ENCODE results near the gene MT1B. TPM values are rescaled to one million over a fixed set of nuclear protein-coding genes. Genes with fewer than 3 reads are reported as not detected.

MT1B gene
- total RNA-seq, 1 donor from 2014 or later: not detected

- DNase-seq (ENCODE audit: extremely low spot score, unreplicated experiment): no peak
- Mint-ChIP-seq H3K36me3 (ENCODE audit: unreplicated experiment) (no peaks in the 10 kb centered on the region), H3K4me3 (ENCODE audit: unreplicated experiment) (no peak overlapping the region), H3K4me1 (ENCODE audit: unreplicated experiment) (peaks cover 32% of the 10 kb centered on the region), H3K9me3 (ENCODE audit: unreplicated experiment) (no peaks in the 10 kb centered on the region), H3K27ac (ENCODE audit: unreplicated experiment) (no peak overlapping the region), H3K27me3 (ENCODE audit: unreplicated experiment) (peaks cover 8% of the 10 kb centered on the region)
- no peak for TF ChIP-seq CTCF (IDR thresholded peaks at IDR 0.05)
Observed at GRCh38 chr16:56679078-56679730, 27.5 kb downstream of the MT1B start.

DNA sequence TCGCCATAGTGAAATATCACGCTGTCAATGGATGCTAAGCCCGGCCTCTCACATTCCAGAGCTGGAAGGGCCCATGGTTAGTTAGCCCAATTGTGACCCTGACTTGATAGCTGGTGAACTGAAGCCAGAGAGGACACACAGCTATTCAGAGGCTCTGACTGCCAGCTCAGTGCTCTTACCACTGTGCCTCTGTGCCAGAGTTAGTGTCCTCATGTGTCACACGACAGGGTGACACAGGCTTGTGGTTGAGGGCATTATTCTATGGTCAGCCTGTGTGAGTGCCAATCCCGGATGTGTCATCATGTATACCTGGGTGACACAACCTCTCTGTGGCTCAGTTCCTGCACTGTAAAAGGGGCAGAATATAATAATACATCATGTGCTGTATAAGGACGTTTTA is 28.1 kb downstream of the MT1B start:
- DNase-seq (ENCODE audit: extremely low spot score, unreplicated experiment): no peak
- Mint-ChIP-seq H3K4me1 (ENCODE audit: unreplicated experiment) (peaks cover 36% of the 10 kb centered on the region), H3K27ac (ENCODE audit: unreplicated experiment) (no peak overlapping the region), H3K9me3 (ENCODE audit: unreplicated experiment) (no peaks in the 10 kb centered on the region), H3K27me3 (ENCODE audit: unreplicated experiment) (peaks cover 8% of the 10 kb centered on the region), H3K36me3 (ENCODE audit: unreplicated experiment) (no peaks in the 10 kb centered on the region), H3K4me3 (ENCODE audit: unreplicated experiment) (no peak overlapping the region)
- TF ChIP-seq CTCF (IDR thresholded peaks at IDR 0.05): no peak

- Mint-ChIP-seq H3K27me3 (ENCODE audit: unreplicated experiment) (no peaks in the 10 kb centered on the region), H3K27ac (ENCODE audit: unreplicated experiment) (peak within 1 kb of the TSS; percentile 82), H3K4me1 (ENCODE audit: unreplicated experiment) (peaks cover 28% of the 10 kb centered on the region), H3K36me3 (ENCODE audit: unreplicated experiment) (peaks cover 5% of the 10 kb centered on the region), H3K4me3 (ENCODE audit: unreplicated experiment) (peak within 1 kb of the TSS; percentile 88), H3K9me3 (ENCODE audit: unreplicated experiment) (peaks cover 5% of the 10 kb centered on the region)
- no peak for TF ChIP-seq CTCF (IDR thresholded peaks at IDR 0.05)
- peak; percentile 90 for DNase-seq (ENCODE audit: extremely low spot score, unreplicated experiment)
Observed at GRCh38 chr16:56681939-56682702, 30.4 kb downstream of the MT1B start, which contains the start of gene MT1X. MT1X (plus strand) TSS chr16:56682470; CDS start chr16:56682541, 71 bp downstream.

DNA sequence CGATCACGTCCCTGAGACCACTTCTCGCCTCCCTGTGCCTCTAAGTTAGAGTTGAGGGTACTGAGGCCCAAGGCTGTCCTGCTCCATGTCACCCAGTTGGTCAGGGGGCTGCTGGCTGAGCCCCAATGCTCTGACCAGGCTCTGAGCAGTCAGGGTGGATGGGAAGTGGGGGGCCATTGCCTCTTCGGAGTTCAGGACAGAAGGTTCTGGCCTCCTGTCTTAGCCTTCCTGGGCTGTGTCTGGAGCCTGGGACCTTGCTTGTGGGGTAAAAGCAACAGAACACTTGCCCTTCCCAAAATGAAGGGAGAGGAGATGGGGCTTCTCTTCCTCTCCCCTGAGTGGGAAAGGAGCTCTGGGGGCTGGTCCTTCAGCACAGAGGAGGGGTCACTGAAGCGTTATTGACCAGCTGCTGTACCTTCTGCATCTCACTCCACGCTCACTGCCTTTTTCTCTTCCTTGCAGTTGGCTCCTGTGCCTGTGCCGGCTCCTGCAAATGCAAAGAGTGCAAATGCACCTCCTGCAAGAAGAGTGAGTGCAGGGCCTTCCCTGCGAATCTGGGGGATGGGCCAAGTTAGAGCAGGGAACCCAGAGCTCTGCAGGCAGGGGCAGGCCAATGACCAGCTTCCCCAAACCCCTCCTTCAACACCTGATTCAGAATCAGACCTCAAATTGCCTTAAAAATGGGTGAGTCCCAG is 31.2 kb downstream of the MT1B start:
- Mint-ChIP-seq H3K9me3 (ENCODE audit: unreplicated experiment) (peaks cover 8% of the 10 kb centered on the region), H3K4me1 (ENCODE audit: unreplicated experiment) (peaks cover 28% of the 10 kb centered on the region), H3K36me3 (ENCODE audit: unreplicated experiment) (peaks cover 6% of the 10 kb centered on the region), H3K27me3 (ENCODE audit: unreplicated experiment) (no peaks in the 10 kb centered on the region), H3K4me3 (ENCODE audit: unreplicated experiment) (peak overlapping the region; percentile 88), H3K27ac (ENCODE audit: unreplicated experiment) (peak overlapping the region; percentile 54)
- no peak for DNase-seq (ENCODE audit: extremely low spot score, unreplicated experiment)
- no peak for TF ChIP-seq CTCF (IDR thresholded peaks at IDR 0.05)

Measured in osteocyte (in vitro differentiated cells).